Psoas muscle (tissue), 8 donors: ENCODE results near the gene IFITM2. TPM values are rescaled to one million over a fixed set of nuclear protein-coding genes. Genes with fewer than 3 reads are reported as not detected.

ENCODE experiments used
- ATAC-seq, 4 donors: fragments of 200-7000 bp; cut with Tn5 transposase; one replicate each; pipeline ENCODE4 v1.9.1; 2020; ENCODE audit warnings: moderate library complexity in 3 of 4, mild to moderate bottlenecking in 2 of 4
- DNase-seq, 2 donors: peaks; one replicate each; pipeline ENCODE4 v3.0.0-alpha.2; 2020
- H3K27ac ChIP-seq: fragments of 200-600 bp; one replicate; pipeline ENCODE4 v1.8.0; 2022
- H3K27me3 ChIP-seq, 3 donors: fragments of 200-600 bp in 1 of 3; one replicate each; pipeline versions ENCODE4 v1.6.1 to v1.8.0; 2013 to 2022; ENCODE audit warnings: low read length in 2 of 3, mild to moderate bottlenecking in 2 of 3, moderate library complexity in 1 of 3; ENCODE audit not compliant: insufficient read depth in 3 of 3
- H3K36me3 ChIP-seq, 2 donors: fragments of 200-600 bp in 1 of 2; one replicate each; pipeline versions ENCODE4 v1.6.1 to v1.8.0; 2013 to 2022; ENCODE audit warnings: low read depth in 1 of 2, mild to moderate bottlenecking in 1 of 2, moderate library complexity in 1 of 2; ENCODE audit not compliant: insufficient read depth in 1 of 2
- H3K4me1 ChIP-seq: fragments of 200-600 bp; one replicate; pipeline ENCODE4 v1.8.0; 2022
- H3K4me3 ChIP-seq: fragments of 200-600 bp; one replicate; pipeline ENCODE4 v1.8.0; 2022; ENCODE audit warnings: mild to moderate bottlenecking
- H3K9me3 ChIP-seq: fragments of 200-600 bp; one replicate; pipeline ENCODE4 v1.8.0; 2022
- WGBS, 3 donors: extraction: QIAGEN DNeasy Blood & Tissue Kit; methylation state at CpG; one replicate each; pipeline versions ENCODE4 v1.1.6 to v1.1.7; 2013; 5-methylcytosine and 5-hydroxymethylcytosine counted together
- intact Hi-C, 2 donors: fragments of 100-400 bp; cut with DNase I; formaldehyde crosslinking; loops; one replicate each; pipeline versions ENCODE4 v1.11.0 to v1.14.2; 2022
- polyA plus RNA-seq, 3 donors: library from polyadenylated mRNA; stranded (reverse); fragments of 200-250 nt; gene quantifications; one replicate each; pipeline ENCODE4 v1.2.3, GENCODE V29; 2013
- total RNA-seq, 4 donors: library from RNA; stranded (reverse); fragmentation: NEBNext Ultra II Directional in 2 of 4; extraction: Animal tissue kit (Norgen Biotek cat#: 25700) in 2 of 4; gene quantifications; one replicate each; pipeline versions ENCODE4 v1.2.1 to v1.2.4, GENCODE V29; 2021 to 2023
- TF ChIP-seq, protein P1 (sequence below): fragments of 200-600 bp; IDR thresholded peaks from one replicate; pipeline ENCODE4 v1.8.0; 2022; ENCODE audit warnings: antibody characterized with exemption
- donor health status: healthy with polysubstance abuse.
- donor health status: DM: no; HTN: no; CAD: no; lungs with moderate emphysema.
- donor health status: Bipolar disorder and iron deficiency.
- donor health status: healthy.
- donor health status: DM: yes; HTN: yes; CAD: no.
- donor health status: DM: no; HTN: no; CAD: no.
- donor health status: DM: no; HTN: no; CAD: no.
- donor health status: DM: yes; HTN: yes; CAD: no.

IFITM2 gene
- total and polyA plus RNA-seq, 7 donors = 109 to 371 (median 138) TPM

DNA sequence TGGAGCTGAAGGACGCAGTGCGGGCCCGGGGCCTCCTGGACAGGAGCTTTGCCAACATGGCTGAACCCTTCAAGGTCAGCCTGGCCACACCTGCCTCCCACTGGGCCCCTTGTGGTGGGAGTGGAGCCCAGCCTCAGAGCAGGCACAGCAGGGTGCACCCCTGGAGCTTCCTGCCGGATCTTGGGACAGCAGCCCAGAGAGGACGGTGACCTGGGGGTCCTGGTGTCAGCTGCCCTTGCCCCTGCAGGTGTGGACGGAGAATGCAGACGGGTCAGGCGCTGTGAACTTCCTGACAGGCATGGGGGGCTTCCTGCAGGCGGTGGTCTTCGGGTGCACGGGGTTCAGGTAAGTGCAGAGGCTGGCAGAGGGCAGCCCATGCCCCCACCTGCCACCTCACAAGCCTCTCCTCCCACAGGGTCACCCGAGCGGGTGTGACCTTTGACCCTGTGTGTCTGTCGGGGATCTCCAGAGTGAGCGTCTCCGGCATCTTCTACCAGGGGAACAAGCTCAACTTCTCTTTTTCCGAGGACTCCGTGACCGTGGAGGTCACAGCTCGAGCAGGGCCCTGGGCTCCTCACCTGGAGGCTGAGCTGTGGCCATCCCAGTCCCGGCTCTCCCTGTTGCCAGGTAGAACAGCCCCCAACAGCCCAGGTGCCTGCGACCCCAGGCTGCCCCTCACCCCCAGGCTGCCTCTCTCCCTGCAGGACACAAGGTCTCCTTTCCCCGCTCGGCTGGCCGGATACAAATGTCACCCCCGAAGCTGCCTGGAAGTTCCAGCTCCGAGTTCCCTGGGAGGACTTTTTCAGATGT is 13.6 kb upstream of the IFITM2 start:
- TF ChIP-seq, protein P1, sequence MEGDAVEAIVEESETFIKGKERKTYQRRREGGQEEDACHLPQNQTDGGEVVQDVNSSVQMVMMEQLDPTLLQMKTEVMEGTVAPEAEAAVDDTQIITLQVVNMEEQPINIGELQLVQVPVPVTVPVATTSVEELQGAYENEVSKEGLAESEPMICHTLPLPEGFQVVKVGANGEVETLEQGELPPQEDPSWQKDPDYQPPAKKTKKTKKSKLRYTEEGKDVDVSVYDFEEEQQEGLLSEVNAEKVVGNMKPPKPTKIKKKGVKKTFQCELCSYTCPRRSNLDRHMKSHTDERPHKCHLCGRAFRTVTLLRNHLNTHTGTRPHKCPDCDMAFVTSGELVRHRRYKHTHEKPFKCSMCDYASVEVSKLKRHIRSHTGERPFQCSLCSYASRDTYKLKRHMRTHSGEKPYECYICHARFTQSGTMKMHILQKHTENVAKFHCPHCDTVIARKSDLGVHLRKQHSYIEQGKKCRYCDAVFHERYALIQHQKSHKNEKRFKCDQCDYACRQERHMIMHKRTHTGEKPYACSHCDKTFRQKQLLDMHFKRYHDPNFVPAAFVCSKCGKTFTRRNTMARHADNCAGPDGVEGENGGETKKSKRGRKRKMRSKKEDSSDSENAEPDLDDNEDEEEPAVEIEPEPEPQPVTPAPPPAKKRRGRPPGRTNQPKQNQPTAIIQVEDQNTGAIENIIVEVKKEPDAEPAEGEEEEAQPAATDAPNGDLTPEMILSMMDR = no peak
- no peaks in the 10 kb centered on the region for H3K9me3 ChIP-seq
- intact Hi-C loops = no loop called here
- H3K27ac ChIP-seq = no peak overlapping the region
- no peak overlapping the region for H3K4me3 ChIP-seq
- no peaks in the 10 kb centered on the region for H3K4me1 ChIP-seq
- ATAC-seq (no peak), DNase-seq (peak; percentile 10 to 45)
- H3K27me3 ChIP-seq = peaks cover 0 to 36% (median 6%) of the 10 kb centered on the region in 3 donors
- H3K36me3 ChIP-seq = no peaks in the 10 kb centered on the region
- 85 to 88% (median 87%) methylated on average over 25 to 27 of the region's 27 CpGs for WGBS, 3 donors

DNA sequence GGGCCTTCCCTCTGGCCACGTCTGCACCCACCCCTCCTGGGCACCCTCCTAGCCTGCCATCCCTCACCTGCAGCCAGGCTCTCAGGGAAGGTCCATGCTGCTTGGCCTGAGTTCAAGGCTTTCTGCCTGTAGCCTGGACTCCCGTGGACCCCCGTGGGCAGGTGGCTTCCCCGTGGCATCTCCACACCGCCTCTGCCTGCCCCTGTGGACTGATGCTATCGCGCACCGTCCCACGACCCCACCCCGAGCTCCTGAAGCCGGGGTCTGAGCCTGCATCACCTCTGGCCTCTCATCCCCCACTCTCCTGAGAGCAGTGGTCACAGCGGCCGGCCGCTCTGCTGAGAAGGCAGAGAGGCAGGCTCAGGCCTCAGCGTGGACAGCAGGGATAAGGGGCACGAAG is 12.8 kb upstream of the IFITM2 start:
- ATAC-seq = no peak
- intact Hi-C loops = loop anchor here in 1 of 2 donors (5.0 kb wide), 1 partner anchor 68 kb away; no protein-coding TSS in a partner anchor
- H3K4me3 ChIP-seq = no peak overlapping the region

GRCh38 chr11:295351-296170 is 12.1 kb upstream of the IFITM2 start:
- intact Hi-C loops = loop anchor here in 1 of 2 donors (5.0 kb wide), 1 partner anchor 67 kb away; no protein-coding TSS in a partner anchor
- DNase-seq (peak; percentile 10 to 39), ATAC-seq (no peak)
- Histone ChIP-seq H3K27me3 (peaks cover 0 to 38% (median 2%) of the 10 kb centered on the region in 3 donors), H3K36me3 (no peaks in the 10 kb centered on the region), H3K4me1 (no peaks in the 10 kb centered on the region), H3K27ac (no peak overlapping the region), H3K9me3 (no peaks in the 10 kb centered on the region), H3K4me3 (no peak overlapping the region)
- TF ChIP-seq, protein P1 = no peak
- WGBS, 3 donors = 74 to 77% (median 76%) methylated on average over 24 to 26 of the region's 26 CpGs

More for the DNA sequence above, 12.8 kb upstream of the IFITM2 start:
- H3K36me3 ChIP-seq = no peaks in the 10 kb centered on the region
- H3K27ac ChIP-seq = no peak overlapping the region
- no peaks in the 10 kb centered on the region for H3K9me3 ChIP-seq
- H3K4me1 ChIP-seq = no peaks in the 10 kb centered on the region
- peak; percentile 9 to 46 for DNase-seq
- TF ChIP-seq, protein P1 = no peak
- WGBS, 3 donors = 83 to 90% (median 88%) methylated on average over 16 of the region's 16 CpGs
- H3K27me3 ChIP-seq = peaks cover 0 to 36% (median 5%) of the 10 kb centered on the region in 3 donors

DNA sequence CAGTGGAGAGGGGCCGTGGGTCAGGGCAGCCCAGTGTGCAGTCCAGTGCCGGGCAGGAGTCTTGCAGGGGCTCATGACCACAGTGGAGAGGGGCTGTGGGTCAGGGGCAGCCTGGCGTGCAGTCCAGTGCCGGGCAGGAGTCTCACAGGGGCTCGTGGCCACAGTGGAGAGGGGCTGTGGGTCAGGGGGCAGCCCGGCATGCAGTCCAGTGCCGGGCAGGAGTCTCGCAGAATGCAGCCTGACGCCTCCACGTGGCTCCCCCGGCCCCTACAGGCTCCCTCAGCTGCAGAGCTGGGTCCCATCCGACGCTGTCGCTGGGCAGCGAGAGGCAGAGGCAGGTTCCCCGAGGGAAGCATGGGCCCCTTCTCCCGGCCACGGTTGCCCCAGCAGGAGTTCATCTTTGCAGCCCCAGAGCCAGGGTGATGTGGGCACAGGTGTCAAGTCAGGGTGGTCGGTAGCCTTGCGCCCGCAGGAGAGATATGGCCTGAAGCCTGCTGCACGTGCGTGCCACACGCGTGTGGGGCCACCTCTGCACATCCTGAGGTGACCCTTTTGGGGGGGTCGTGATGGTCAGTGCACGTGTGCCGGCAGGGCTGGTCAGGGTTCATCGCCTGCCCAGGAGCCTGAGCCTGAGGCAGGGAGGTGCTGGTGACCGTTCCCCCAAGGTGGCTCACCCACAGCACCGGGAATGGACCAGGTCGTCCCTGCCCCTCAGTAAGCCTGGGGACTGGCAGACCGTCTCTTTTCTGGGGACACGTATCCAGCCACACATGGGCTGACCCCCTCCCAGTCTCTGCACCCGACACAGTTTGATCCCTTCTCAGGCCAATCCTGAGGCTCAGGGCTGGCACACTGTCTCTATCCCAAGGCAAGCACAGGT is 11.2 kb upstream of the IFITM2 start:
- intact Hi-C loops = loop anchor here in 1 of 2 donors (5.0 kb wide), 1 partner anchor 66 kb away; no protein-coding TSS in a partner anchor
- no peaks in the 10 kb centered on the region for H3K36me3 ChIP-seq
- no peak overlapping the region for H3K27ac ChIP-seq
- peak; percentile 7 to 46 for DNase-seq
- no peaks in the 10 kb centered on the region for H3K9me3 ChIP-seq
- no peaks in the 10 kb centered on the region for H3K4me1 ChIP-seq
- TF ChIP-seq, protein P1 = no peak
- WGBS, 3 donors = 63 to 68% (median 66%) methylated on average over 35 of the region's 35 CpGs
- H3K27me3 ChIP-seq = peaks cover 0 to 39% (median 4%) of the 10 kb centered on the region in 3 donors
- no peak for ATAC-seq
- no peak overlapping the region for H3K4me3 ChIP-seq
